GM19467 (cell line): ENCODE results near the gene PFDN1.

Experiments used
- ATAC-seq: cut with Tn5 transposase; IDR thresholded peaks from one replicate; pipeline ENCODE4 v1.9.1; 2021; ENCODE audit warnings: mild to moderate bottlenecking, moderate library complexity; ENCODE audit not compliant: unreplicated experiment

Gene PFDN1

DNA sequence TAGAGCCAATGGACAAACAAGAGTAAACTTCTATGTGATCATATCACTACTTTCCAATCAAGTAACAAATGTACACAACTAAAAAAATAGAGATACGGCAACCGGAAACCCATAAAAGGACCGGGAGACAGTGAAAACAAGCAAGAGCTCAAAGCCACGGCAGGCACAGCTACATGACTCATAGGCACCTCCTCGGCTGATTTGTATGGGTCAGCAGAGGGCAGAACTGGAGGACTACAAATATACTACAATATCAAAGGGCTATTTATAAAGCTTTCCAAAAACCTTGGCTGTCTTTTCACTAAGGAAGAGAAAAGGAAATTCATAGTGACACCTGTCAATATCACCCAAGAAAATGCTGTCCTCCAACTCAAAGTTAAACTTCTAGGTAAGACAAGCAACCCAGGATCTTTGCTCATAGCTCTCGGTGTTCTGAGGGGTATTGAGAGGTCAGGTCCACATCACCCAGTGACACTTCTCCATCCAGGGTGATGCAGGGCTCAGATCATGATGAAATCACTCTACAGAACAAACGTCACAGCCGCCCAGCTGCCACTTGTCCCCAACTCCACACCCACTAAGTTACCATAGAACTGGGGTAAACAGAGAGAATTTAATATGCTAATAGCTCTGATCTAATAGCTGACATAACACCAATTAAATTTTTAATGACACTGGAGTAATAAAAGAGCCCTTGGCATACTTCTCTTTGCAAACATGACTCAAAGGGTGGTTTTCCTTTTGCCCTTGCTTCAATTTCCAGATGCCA, 41.3 kb downstream of the PFDN1 start:
- no peak for ATAC-seq

- ATAC-seq = no peak
These were observed 42.7 kb downstream of the PFDN1 start for GRCh38 chr5:140260089-140260656.

DNA sequence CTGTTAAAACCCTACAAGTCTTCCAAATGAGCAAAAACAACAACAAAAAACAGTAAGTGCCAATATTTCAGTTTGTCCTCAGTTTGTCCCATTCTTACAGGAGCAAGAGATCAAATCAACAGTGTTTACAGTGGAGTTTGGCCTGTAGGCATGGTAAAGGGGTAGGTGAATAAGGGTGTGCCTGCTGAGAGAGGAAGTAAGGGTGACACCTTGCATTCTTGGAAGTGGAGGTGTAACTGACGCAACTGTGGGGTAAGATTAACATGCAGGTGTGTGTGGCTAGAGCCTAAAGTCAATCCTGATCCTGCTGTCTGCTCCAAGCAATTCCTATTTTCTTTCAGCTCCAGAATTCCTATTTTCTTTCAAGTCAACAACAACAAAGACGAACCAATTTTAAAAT, 43.4 kb downstream of the PFDN1 start:
- no peak for ATAC-seq

- ATAC-seq = no peak
These were observed 44.0 kb downstream of the PFDN1 start for GRCh38 chr5:140258873-140259272.

GRCh38 chr5:140258016-140258415, 44.9 kb downstream of the PFDN1 start:
- ATAC-seq = no peak

- no peak for ATAC-seq
These were observed 46.2 kb downstream of the PFDN1 start for GRCh38 chr5:140256726-140257125.

GRCh38 chr5:140255460-140256157, 47.3 kb downstream of the PFDN1 start:
- ATAC-seq = no peak

DNA sequence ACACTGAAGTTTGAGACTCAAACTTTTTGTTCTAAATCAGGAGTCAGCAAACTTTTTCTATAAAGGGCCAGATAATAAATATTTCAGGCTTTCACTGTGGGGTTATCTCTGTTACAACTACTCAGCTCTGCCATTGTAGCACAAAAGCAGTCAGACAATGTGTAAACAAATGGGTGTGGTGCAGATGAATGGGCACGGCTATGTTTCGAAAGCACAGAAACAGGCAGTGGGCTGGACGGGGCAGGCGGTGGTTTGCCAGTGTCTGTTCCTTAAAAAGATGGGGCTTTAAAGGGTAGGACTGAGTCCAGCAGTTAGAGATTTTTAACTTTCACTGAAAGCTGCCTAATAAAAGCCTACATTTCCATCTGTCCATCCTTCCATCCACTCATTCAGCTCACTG, 48.9 kb downstream of the PFDN1 start:
- no peak for ATAC-seq

GRCh38 chr5:140252470-140253126, 50.3 kb downstream of the PFDN1 start:
- no peak for ATAC-seq

DNA sequence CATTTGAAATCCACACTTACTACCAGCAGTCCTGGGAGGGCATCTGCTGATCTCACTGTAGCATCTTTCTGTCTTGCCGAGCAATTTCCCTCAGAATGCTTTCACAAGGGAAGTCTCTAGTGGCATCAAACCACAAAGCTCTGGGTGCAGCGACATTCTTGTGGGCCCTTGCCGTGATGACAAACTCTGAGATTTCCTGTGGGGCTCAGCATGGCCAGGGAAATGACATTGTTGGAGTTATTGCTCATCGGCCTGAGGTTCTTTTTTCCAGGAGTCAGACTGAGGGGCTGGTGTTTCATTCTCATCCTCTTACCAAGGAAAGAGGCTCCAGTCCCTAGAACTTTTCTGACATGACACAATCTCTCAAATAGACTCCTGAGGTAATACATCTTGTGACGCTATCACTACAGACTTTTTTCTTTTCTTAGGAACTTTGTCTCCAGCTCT, 51.4 kb downstream of the PFDN1 start:
- peak; percentile 75 for ATAC-seq

- no peak for ATAC-seq
These were observed 52.5 kb downstream of the PFDN1 start for GRCh38 chr5:140250386-140250785.

DNA sequence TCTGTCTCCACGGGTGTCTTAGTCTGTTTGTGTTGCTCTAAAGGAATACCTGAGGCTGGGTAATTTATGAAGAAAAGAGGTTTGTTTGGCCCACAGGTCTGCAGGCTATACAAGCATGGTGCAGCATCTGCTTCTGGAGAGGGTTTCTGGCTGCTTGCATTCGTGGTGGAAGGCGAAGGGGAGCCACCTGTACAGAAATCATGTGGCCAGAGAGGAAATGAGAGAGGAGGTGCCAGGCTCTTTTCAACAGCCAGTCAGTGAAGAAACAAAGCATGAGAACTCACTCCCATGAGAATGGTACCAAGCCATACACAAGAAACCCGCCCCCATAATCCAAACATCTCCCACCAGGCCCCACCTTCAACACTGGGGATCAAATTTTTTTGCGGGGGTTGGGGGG, 53.4 kb downstream of the PFDN1 start:
- ATAC-seq = no peak

- no peak for ATAC-seq
These were observed 54.5 kb downstream of the PFDN1 start for GRCh38 chr5:140248414-140248813.

DNA sequence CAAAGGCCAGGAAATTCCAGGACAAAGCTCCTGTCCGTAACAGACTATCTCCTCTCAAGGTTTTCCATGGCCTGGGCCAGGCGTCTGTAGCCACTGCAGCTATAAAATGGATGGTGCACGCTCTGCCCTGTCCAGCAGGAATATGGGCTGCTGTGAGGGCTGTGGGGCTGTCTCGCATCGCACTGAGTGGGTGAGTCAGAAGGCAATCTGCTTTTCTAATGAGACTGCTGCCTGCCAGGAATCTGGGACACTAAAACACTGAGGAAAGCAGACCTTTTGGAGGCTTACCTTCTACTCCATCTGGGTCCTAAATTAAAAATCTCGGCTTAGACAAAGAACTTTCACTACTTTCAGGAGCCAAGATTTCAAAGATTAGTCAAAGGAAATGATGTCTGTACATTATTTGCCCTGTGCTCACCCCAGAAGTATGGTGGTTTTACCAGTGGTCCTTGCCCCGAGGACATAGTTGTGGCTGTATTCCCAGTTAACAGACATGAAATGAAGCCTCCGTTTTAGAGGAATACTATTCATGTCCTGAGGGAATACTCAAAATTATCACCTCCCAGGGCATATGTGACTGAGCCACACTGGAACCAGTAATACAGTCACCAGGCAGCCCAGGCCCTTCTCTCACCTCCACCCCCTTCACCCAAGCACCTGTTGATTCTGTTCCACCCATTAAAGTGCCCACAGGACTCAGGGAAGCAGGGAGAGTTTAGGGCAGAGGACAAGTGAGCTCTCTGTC, 56.4 kb downstream of the PFDN1 start:
- ATAC-seq = no peak

DNA sequence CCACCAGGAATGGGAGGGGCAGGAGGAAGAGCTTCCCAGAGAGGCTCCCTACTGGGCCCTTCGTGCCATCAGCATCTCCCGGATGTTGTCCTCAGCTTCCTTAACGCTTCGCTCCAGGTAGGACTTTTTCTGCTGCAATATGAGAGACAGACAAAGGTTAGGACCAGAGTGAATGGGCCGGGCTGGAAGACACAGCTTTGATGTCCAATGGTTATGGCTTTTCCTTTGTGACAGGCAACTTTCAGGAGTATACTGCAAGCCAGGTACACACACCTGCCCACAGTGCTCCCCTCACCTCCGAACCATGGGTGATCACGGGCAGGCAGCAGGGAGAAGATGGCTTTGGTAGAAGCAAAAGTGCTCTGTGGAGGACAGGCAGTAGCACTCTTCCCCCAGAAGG, 57.0 kb downstream of the PFDN1 start:
- ATAC-seq = no peak

DNA sequence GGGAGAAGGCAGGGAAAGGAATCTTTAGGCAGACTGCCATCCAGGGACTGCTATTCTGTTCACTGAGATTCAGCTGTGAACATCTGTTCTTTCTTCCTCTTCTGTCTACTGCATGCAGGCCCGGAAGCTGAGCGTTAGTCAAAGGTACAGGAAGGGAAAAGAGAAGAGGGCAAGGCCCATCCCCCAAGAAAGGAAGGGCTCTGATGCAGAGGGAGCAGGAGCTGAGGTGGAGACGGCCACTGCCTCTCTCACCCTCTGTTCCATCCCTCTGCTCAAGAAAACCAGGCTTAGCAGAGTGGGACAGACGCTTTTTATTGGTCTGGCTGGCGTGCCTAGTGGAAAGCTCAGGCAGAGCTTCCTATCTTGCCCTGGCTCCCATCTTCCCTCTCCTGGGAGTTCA, 57.6 kb downstream of the PFDN1 start:
- no peak for ATAC-seq

GRCh38 chr5:140244525-140245025, 58.3 kb downstream of the PFDN1 start:
- ATAC-seq = no peak

GRCh38 chr5:140243706-140244250, 59.1 kb downstream of the PFDN1 start:
- no peak for ATAC-seq

DNA sequence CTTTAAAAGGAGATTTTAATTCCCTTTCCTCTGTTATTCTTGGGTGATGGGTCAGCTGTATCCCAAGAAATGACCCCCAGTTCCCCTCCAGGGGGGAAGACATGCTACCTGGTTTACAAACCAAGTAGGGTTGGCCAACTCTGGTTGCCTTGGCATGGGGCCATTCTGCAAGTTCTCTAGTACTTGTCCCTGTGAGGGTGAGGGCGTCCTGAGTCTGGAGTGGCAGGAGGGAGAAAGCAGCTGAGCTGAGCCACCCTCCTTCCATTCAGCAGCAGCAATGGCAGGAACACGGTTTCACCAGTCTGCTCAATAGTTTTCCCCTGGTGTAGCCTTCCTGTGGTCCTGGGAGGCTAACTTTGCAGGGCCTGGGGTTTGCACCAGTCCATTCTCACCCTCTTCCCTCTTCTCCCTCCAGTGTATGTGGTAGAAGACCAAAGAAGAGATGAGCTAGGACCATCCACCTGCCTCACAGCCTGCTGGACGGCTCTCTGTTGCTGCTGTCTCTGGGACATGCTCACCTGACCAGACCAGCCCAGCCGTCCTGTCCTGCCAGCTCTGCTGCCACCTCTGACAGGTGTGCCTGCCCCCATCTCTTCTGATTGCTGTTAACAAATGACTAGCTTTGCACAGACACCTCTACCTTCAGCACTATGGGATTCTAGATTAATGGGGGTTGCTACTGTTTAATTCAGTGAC, 59.9 kb downstream of the PFDN1 start:
- no peak for ATAC-seq

DNA sequence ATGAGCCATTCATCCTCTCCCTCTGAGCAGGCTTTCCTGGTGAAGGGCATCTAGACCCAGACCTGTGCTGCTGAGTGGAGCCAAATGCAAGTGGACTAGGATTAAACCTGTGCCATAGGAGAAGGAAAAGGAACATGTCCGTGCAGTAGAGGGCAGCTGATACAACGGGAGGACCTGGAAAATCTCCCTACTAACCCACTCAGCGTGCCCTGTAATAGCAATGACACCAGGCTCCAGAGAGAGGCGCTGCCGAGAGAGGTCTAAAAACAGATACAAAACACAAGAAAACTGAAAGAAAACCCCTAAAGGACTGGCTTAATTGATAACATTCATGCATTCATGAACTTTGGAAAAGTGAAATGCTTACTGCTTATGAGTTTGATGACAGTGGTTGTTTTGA, 60.8 kb downstream of the PFDN1 start:
- ATAC-seq = no peak
